ENCODE results near the gene FAM219B. TPM values are rescaled to one million over a fixed set of nuclear protein-coding genes. Genes with fewer than 3 reads are reported as not detected.
"Not testable (repeated sequence)": the region's sequence is repeated elsewhere in the genome, so short reads cannot be mapped to it uniquely, and the experiment has no call there.

The FAM219B gene
- total RNA-seq, 2 experiments from 2014 or later, result 63.0 to 70.1 TPM

DNA sequence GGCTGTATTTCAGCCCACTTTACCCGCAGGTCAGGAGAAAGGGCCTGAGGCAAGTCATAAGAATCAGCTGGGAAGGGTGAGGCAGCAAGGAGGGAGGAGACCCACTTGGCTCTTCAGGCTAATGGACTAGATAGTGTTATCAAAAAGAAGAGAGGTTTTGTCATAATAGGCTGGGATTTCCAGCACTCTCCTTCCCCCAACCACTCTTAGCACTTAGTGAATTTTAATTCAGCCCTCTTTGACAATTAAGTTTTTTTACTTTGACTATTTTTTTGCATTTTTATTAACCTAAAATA, 16.0 kb downstream of the FAM219B start:
- Mint-ChIP-seq H3K27ac (peak overlapping the region; percentile 76), H3K4me1 (ENCODE audit: low read depth) (peaks cover 44% of the 10 kb centered on the region), H3K36me3 (peaks cover 20% of the 10 kb centered on the region), H3K9me3 (no peaks in the 10 kb centered on the region), H3K27me3 (no peaks in the 10 kb centered on the region), H3K4me3 (peak overlapping the region; percentile 90)
- intact Hi-C loops (cut with micrococcal nuclease), result loop anchor here (1.0 to 5.0 kb wide), 3 partner anchors 48 to 103 kb away; partner anchors contain the start of genes COX5A and ULK3
- CTCF ChIA-PET, result interaction anchor here (1.6 to 3.9 kb wide), 2 partner anchors 11 to 15 kb away, joined by 6 to 32 read pairs; no protein-coding TSS in a partner anchor
- DNase-seq, result no peak
- POLR2A ChIA-PET, result interaction anchor here (0.8 to 0.9 kb wide), 2 partner anchors 9 to 10 kb away, joined by 4 to 5 read pairs; no protein-coding TSS in a partner anchor

DNA sequence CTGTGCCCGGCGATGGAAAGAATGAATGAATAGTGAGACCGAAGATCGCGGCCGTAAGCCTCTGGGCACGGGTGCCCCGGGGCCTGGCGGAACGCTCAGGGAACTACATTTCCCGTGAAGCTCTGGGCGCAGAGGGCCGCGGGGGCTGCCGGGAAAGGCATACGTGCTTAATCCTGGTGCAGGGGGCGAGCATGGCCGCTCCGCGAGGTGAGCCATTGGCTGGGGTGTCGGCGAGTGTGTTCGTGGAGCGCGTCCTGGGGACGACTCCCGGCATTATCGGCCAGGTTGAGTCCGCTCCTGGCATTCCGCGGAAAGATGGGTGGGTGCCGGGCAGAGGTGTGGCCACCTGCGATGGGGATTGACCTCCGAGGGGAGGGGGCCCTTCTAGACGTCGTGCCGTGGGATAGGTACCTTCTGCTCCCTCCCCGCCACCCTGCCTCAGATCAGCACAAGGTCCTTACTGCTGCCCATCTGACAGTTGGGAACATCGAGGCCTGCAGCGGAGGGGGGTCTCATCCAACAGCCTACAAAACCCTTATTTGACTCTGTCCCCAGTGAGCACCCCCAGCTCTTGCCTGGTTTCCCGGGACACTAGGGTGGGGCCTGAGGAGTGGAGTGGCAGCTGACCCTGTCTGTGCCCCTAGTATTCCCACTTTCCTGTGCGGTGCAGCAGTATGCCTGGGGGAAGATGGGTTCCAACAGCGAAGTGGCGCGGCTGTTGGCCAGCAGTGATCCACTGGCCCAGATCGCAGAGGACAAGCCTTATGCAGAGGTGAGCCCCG, 16.6 kb downstream of the FAM219B start, which contains the start of gene MPI:
TSS of gene MPI (plus strand) at position 160 of the 782 bp plus-strand sequence. CDS start at position 192, 32 bp downstream.
- Mint-ChIP-seq H3K4me1 (ENCODE audit: low read depth) (peaks cover 44% of the 10 kb centered on the region), H3K4me3 (peak within 1 kb of the TSS; percentile 90), H3K9me3 (no peaks in the 10 kb centered on the region), H3K27ac (peak within 1 kb of the TSS; percentile 76), H3K36me3 (peaks cover 18% of the 10 kb centered on the region), H3K27me3 (no peaks in the 10 kb centered on the region)
- POLR2A ChIA-PET, result interaction anchor here (0.9 to 1.9 kb wide), 8 partner anchors 9 to 133 kb away, joined by 3 to 8 read pairs (median 4); partner anchors contain the start of genes PPCDC, SCAMP2 and SCAMP5
- peak; percentile 93 for DNase-seq
- CTCF ChIA-PET, result interaction anchor here (0.6 to 3.9 kb wide), 9 partner anchors 9 to 119 kb away, joined by 3 to 32 read pairs (median 5); no protein-coding TSS in a partner anchor
- intact Hi-C loops (cut with micrococcal nuclease), result loop anchor here (1.0 to 5.0 kb wide), 4 partner anchors 17 to 103 kb away; partner anchors contain the start of genes COX5A, SCAMP2 and ULK3

DNA sequence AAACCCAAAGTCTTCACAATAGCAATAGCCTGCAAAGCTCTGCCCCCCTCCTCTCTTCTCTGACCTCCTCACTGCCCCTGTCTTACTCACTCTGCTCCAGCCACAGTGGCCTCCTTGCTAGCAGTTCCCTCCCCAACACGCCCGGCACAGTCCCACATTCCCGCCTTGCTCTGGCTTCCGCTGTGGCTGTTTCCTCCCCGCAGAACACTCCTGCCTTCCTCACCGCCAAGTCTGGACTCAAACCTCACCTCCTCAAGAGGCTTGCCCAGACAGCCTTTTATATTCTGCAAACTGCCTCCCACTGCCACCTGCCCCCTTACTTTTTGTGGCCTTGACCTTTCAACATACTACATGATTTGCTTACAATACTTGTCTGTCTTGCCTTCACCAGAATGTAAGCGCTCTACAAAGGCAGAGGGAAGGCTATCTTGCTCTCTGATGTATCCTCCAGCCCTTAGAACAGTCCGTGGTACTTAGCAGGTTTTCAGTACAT, 17.2 kb downstream of the FAM219B start:
- Mint-ChIP-seq H3K27ac (peak overlapping the region; percentile 76), H3K4me1 (ENCODE audit: low read depth) (peaks cover 47% of the 10 kb centered on the region), H3K4me3 (peak overlapping the region; percentile 90), H3K27me3 (no peaks in the 10 kb centered on the region), H3K36me3 (peaks cover 18% of the 10 kb centered on the region), H3K9me3 (no peaks in the 10 kb centered on the region)
- ChIA-PET POLR2A (interaction anchor here (1.0 to 1.9 kb wide), 7 partner anchors 10 to 134 kb away, joined by 3 to 8 read pairs (median 4); partner anchors contain the start of genes PPCDC, SCAMP2 and SCAMP5), CTCF (interaction anchor here (0.6 to 2.2 kb wide), 9 partner anchors 11 to 118 kb away, joined by 3 to 29 read pairs (median 3); no protein-coding TSS in a partner anchor)
- intact Hi-C loops (cut with micrococcal nuclease), result loop anchor here (2.0 kb wide), 1 partner anchor 17 kb away; the partner anchor contains the start of gene SCAMP2
- peak; percentile 37 for DNase-seq

DNA sequence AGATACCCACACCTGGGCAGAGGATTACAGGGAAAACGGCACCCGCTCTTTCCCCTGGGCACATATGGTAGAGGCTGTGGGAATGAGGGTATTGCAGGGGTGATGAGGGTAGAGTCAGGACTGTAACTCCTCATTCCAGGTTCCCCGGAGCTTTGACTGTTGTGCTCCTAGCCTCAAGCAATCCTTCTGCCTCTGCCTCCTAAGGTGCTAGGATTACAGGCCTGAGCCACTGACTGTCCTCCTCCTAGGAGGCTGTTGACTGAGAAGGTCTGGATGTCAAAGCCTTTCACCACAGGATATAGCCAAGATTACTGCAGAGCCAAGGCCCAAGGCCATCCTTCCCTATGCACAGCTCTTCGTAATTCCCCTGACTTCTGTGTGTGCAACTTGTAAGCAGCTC, 17.9 kb downstream of the FAM219B start:
- peaks cover 17% of the 10 kb centered on the region for H3K36me3 Mint-ChIP-seq
- no peaks in the 10 kb centered on the region for H3K9me3 Mint-ChIP-seq
- H3K4me3 Mint-ChIP-seq, result peak overlapping the region; percentile 90
- CTCF ChIA-PET, result interaction anchor here (0.7 to 2.2 kb wide), 3 partner anchors 13 to 118 kb away, joined by 3 to 29 read pairs (median 3); no protein-coding TSS in a partner anchor
- no peak for DNase-seq
- no peak overlapping the region for H3K27ac Mint-ChIP-seq
- H3K4me1 Mint-ChIP-seq (ENCODE audit: low read depth), result peaks cover 50% of the 10 kb centered on the region
- POLR2A ChIA-PET, result interaction anchor here (1.1 to 1.9 kb wide), 3 partner anchors 15 to 135 kb away, joined by 3 to 6 read pairs (median 3); partner anchors contain the start of genes PPCDC and SCAMP2
- intact Hi-C loops (cut with micrococcal nuclease), result loop anchor here (2.0 kb wide), 1 partner anchor 16 kb away; the partner anchor contains the start of gene SCAMP2
- no peaks in the 10 kb centered on the region for H3K27me3 Mint-ChIP-seq

DNA sequence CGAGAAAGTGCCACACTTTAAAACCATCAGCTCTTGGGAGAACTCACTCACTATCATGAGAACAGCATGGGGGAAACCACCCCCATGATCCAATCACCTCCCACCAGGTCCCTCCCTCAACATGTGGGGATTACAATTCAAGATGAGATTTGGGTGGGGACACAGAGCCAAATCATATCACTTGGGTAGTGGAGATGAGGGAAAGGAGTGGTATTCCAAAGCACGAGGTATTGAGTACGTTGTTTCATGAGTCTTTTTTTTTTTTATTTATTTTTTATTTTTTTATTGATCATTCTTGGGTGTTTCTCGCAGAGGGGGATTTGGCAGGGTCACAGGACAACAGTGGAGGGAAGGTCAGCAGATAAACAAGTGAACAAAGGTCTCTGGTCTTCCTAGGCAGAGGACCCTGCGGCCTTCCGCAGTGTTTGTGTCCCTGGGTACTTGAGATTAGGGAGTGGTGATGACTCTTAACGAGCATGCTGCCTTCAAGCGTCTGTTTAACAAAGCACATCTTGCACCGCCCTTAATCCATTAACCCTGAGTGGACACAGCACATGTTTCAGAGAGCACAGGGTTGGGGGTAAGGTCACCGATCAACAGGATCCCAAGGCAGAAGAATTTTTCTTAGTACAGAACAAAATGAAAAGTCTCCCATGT, 19.0 kb downstream of the FAM219B start:
- H3K4me1 Mint-ChIP-seq (ENCODE audit: low read depth), result peaks cover 40% of the 10 kb centered on the region
- intact Hi-C loops (cut with micrococcal nuclease), result loop anchor here (2.0 kb wide), 1 partner anchor 15 kb away; the partner anchor contains the start of gene SCAMP2

DNA sequence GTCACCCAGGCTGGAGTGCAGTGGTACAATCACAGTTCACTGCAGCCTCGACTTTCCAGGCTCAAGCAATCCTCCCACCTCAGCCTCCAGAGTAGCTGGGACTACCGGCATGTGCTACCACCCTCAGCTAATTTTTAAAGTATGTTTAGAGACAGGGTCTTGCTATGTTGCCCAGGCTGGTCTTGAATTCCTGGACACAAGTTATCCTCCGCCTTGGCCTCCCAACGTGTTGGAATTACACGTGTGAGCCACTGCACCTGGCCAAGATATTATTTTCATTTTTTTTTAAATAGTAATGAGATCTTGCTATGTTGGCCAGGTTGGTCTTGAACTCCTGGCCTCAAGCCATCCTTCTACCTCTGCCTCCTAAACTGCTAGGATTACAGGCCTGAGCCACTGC, 21.2 kb downstream of the FAM219B start:
- no peak overlapping the region for H3K27ac Mint-ChIP-seq
- CTCF ChIA-PET, result interaction anchor here (1.0 to 1.2 kb wide), 2 partner anchors 16 to 264 kb away, joined by 3 to 4 read pairs; no protein-coding TSS in a partner anchor
- no peak for DNase-seq
- H3K4me3 Mint-ChIP-seq, result no peak overlapping the region
- H3K27me3 Mint-ChIP-seq, result no peaks in the 10 kb centered on the region
- POLR2A ChIA-PET, result no interaction called here
- H3K4me1 Mint-ChIP-seq (ENCODE audit: low read depth), result peaks cover 21% of the 10 kb centered on the region
- peaks cover 4% of the 10 kb centered on the region for H3K9me3 Mint-ChIP-seq
- no peaks in the 10 kb centered on the region for H3K36me3 Mint-ChIP-seq
- intact Hi-C loops (cut with micrococcal nuclease), result no loop called here

More for the DNA sequence above, 19.0 kb downstream of the FAM219B start:
- not testable (repeated sequence) for H3K27ac Mint-ChIP-seq, H3K27me3 Mint-ChIP-seq, DNase-seq, H3K9me3 Mint-ChIP-seq, H3K4me3 Mint-ChIP-seq
- peaks cover 11% of the 10 kb centered on the region for H3K36me3 Mint-ChIP-seq
- ChIA-PET CTCF (interaction anchor here (1.1 kb wide), 1 partner anchor 14 kb away, joined by 3 read pairs; no protein-coding TSS in a partner anchor), POLR2A (interaction anchor here (0.6 kb wide), 1 partner anchor 16 kb away, joined by 3 read pairs; no protein-coding TSS in a partner anchor)

DNA sequence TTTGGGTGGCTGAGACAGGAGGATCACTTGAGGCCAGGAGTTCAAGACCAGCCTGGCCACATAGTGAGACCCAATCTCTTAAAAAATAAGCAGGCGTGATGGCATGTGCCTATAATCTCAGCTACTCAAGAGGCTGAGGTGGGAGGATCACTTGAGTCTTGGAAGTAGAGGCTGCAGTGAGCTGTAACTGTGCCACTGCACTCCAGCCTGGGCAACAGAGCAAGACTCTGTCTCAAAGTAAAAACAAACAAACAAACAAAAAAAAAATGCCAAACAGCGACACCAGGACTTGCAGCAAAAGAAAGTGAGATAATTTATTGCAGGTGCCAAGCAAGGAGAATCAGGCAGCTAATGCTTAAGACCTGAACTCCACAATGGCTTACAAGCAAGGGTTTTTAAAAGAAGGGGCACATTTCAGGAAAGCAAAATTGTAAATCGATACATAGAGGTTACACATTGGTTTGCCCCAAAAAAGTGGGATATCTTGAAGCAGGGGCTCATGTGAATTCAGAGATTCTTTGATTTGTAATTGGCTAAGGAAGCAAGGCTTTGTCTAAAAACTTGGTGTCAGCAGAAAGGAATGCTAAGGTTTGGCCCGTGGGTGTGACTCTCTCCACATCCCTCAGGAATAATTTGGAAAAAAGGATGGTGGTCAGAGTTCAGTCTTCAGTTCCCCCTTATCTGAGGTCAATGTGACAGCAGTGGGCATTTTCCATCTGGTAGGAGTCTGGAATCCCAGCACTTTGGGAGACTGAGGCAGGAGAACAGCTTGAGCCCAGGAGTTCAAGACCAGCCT, 22.0 kb downstream of the FAM219B start:
- intact Hi-C loops (cut with micrococcal nuclease), result no loop called here
- H3K36me3 Mint-ChIP-seq, result no peaks in the 10 kb centered on the region
- ChIA-PET POLR2A (interaction anchor here (0.6 kb wide), 1 partner anchor 61 kb away, joined by 4 read pairs; no protein-coding TSS in a partner anchor), CTCF (interaction anchor here (0.7 to 4.8 kb wide), 7 partner anchors 17 to 263 kb away, joined by 3 to 37 read pairs (median 4); no protein-coding TSS in a partner anchor)
- no peak overlapping the region for H3K4me3 Mint-ChIP-seq
- H3K9me3 Mint-ChIP-seq, result peaks cover 4% of the 10 kb centered on the region
- no peak overlapping the region for H3K27ac Mint-ChIP-seq
- DNase-seq, result no peak
- no peaks in the 10 kb centered on the region for H3K27me3 Mint-ChIP-seq
- peaks cover 18% of the 10 kb centered on the region for H3K4me1 Mint-ChIP-seq (ENCODE audit: low read depth)

DNA sequence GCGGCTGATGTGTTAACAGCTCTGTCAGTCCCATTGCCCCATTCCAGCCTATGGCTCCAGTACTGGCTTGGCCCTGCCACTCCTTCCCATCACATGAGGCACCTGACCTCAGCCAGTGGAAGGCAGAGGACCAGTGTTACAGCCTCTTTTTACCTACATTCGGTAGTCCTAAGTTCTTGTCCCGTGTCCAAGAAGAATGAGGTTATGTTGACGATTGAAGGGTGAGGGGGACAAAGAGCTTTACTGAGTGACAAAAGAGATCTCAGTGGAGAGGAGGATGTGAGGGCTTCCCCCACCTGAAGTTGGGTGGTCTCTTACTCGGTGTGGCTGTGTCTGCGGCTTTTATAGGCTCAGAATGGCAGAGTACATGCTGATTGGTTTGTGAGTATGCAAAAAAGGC, 24.1 kb downstream of the FAM219B start:
- no peaks in the 10 kb centered on the region for H3K36me3 Mint-ChIP-seq
- H3K27ac Mint-ChIP-seq, result no peak overlapping the region
- DNase-seq, result no peak
- peaks cover 7% of the 10 kb centered on the region for H3K4me1 Mint-ChIP-seq (ENCODE audit: low read depth)
- peaks cover 4% of the 10 kb centered on the region for H3K9me3 Mint-ChIP-seq
- CTCF ChIA-PET, result interaction anchor here (1.2 to 4.8 kb wide), 2 partner anchors 14 to 19 kb away, joined by 5 to 37 read pairs; no protein-coding TSS in a partner anchor
- POLR2A ChIA-PET, result no interaction called here
- intact Hi-C loops (cut with micrococcal nuclease), result no loop called here
- H3K4me3 Mint-ChIP-seq, result no peak overlapping the region
- no peaks in the 10 kb centered on the region for H3K27me3 Mint-ChIP-seq

DNA sequence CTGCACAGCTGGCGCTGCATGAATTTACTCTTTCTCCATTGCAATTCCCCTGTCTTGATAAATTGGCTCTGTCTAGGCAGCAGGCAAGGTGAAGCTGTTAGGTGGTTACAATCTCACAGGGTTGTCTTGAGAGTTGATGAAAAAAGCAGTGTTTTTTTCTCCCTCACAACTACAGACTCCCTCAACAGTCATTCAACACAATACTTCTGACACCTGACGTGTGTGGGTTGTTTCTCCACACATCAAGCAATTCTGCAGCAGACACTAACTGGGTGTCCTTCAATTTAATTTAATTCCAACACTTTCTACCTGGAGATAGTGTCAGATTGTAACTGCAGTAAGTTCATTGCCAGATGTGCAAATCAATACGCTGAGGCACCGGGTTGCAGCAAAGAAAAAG, 28.4 kb downstream of the FAM219B start:
- POLR2A ChIA-PET, result no interaction called here
- H3K9me3 Mint-ChIP-seq, result peaks cover 4% of the 10 kb centered on the region
- CTCF ChIA-PET, result interaction anchor here (0.8 kb wide), 1 partner anchor 26 kb away, joined by 3 read pairs; no protein-coding TSS in a partner anchor
- H3K27ac Mint-ChIP-seq, result no peak overlapping the region
- H3K27me3 Mint-ChIP-seq, result no peaks in the 10 kb centered on the region
- no peak for DNase-seq
- H3K4me1 Mint-ChIP-seq (ENCODE audit: low read depth), result peaks cover 2% of the 10 kb centered on the region
- no peaks in the 10 kb centered on the region for H3K36me3 Mint-ChIP-seq
- no peak overlapping the region for H3K4me3 Mint-ChIP-seq
- intact Hi-C loops (cut with micrococcal nuclease), result loop anchor here (10.0 kb wide), 1 partner anchor 327 kb away; the partner anchor contains the start of gene C15orf39

DNA sequence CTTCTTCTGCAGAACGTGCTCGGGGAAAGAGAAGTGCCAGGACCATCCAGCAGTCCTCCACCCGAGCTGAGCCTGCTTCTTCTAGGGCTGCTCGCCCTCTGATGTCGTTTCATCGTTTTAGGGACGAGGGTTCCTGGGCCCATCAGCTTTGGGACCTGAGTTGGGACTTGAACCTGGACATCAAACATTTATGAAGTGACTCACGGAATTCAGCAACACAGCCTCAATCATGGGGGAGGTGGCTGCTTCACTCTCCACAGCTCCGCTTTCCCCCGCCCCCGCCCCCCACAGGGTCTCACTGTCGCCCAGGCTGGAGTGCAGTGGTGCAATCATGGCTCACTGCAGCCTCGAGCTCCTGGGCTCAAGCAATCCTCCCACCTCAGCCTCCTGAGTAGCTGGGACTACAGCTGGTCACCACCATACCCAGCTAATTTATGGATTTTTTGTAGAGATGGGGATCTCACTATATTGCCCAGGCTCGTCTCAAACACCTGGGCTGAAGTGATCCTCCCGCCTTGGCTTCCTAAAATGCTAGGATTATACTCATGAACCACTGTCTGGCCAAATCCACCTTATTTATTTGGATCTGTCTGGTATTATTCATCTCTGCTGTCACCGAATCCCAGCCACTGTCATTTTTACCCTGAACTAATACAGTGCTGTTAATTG, 32.8 kb downstream of the FAM219B start:
- intact Hi-C loops (cut with micrococcal nuclease), result loop anchor here (1.0 to 10.0 kb wide), 6 partner anchors 15 to 578 kb away; partner anchors contain the start of genes C15orf39, COX5A, FAM219B and SIN3A
- POLR2A ChIA-PET, result interaction anchor here (0.5 to 1.5 kb wide), 3 partner anchors 15 to 27 kb away, joined by 3 to 4 read pairs (median 3); partner anchors contain the start of gene MPI

More for the DNA sequence above, 32.8 kb downstream of the FAM219B start:
- Mint-ChIP-seq H3K36me3 (peaks cover 11% of the 10 kb centered on the region), H3K4me1 (ENCODE audit: low read depth) (peaks cover 40% of the 10 kb centered on the region), H3K27me3 (no peaks in the 10 kb centered on the region), H3K27ac (peak overlapping the region; percentile 85), H3K9me3 (no peaks in the 10 kb centered on the region), H3K4me3 (peak overlapping the region; percentile 96)
- peak; percentile 44 for DNase-seq
- CTCF ChIA-PET, result interaction anchor here (0.6 to 4.9 kb wide), 6 partner anchors 27 to 885 kb away, joined by 3 to 35 read pairs (median 3); partner anchors contain the start of genes COMMD4 and FAM219B
